Colonic mucosa (tissue), 4 donors: ENCODE results near the gene PCCA. TPM values are rescaled to one million over a fixed set of nuclear protein-coding genes. Genes with fewer than 3 reads are reported as not detected.
A peak's percentile ranks its signal among the peaks of the same experiment; 100 is the strongest.

Experiments
- DNase-seq: peaks from one replicate; pipeline ENCODE4 v3.0.0-alpha.2; 2020
- H3K27ac ChIP-seq: fragments of 200-600 bp; one replicate; pipeline ENCODE4 v1.8.0; 2021
- H3K27me3 ChIP-seq: fragments of 200-600 bp; one replicate; pipeline ENCODE4 v1.8.0; 2021
- H3K36me3 ChIP-seq: fragments of 200-600 bp; one replicate; pipeline ENCODE4 v1.8.0; 2021
- H3K4me1 ChIP-seq: fragments of 200-600 bp; one replicate; pipeline ENCODE4 v1.8.0; 2021; ENCODE audit warnings: mild to moderate bottlenecking
- H3K4me3 ChIP-seq: fragments of 200-600 bp; one replicate; pipeline ENCODE4 v1.8.0; 2021
- H3K9ac ChIP-seq, 2 donors: one replicate each; pipeline ENCODE4 v1.7.0; 2013; ENCODE audit warnings: control low read depth in 2 of 2, low read depth in 2 of 2, low read length in 2 of 2
- H3K9me3 ChIP-seq: fragments of 200-600 bp; one replicate; pipeline ENCODE4 v1.8.0; 2021
- CTCF ChIP-seq: fragments of 200-600 bp; IDR thresholded peaks from one replicate; pipeline ENCODE4 v1.8.0; 2022; ENCODE audit warnings: antibody characterized with exemption, mild to moderate bottlenecking
- intact Hi-C: fragments of 100-400 bp; cut with DNase I; formaldehyde crosslinking; loops from one replicate; pipeline ENCODE4 v1.14.1; 2022
- total RNA-seq, 2 donors: library from RNA; stranded (reverse); fragmentation: NEBNext Ultra II Directional in 1 of 2; extraction: Animal tissue kit (Norgen Biotek cat#: 25700) in 1 of 2; gene quantifications; one replicate each; pipeline ENCODE4 v1.2.1, GENCODE V29; 2021
- donor health status: healthy.
- donor health status: DM: no; HTN: no; CAD: no.
- donor health status: DM: no; HTN: no; CAD: no.

PCCA gene
- total RNA-seq, 2 donors from 2014 or later: 65.5 to 109 TPM

GRCh38 chr13:100428986-100429385 lies 340.1 kb downstream of the PCCA start:
- no peak overlapping the region for H3K9ac ChIP-seq
- H3K4me1 ChIP-seq: no peaks in the 10 kb centered on the region
- H3K27me3 ChIP-seq: no peaks in the 10 kb centered on the region
- no peaks in the 10 kb centered on the region for H3K36me3 ChIP-seq
- H3K4me3 ChIP-seq: no peak overlapping the region
- TF ChIP-seq CTCF: no peak
- no peak overlapping the region for H3K27ac ChIP-seq
- DNase-seq: no peak
- intact Hi-C loops: no loop called here
- H3K9me3 ChIP-seq: no peaks in the 10 kb centered on the region

- no peak overlapping the region for H3K4me3 ChIP-seq
- H3K9ac ChIP-seq: no peak overlapping the region
- TF ChIP-seq CTCF: no peak
- no peaks in the 10 kb centered on the region for H3K9me3 ChIP-seq
- H3K27me3 ChIP-seq: no peaks in the 10 kb centered on the region
- DNase-seq: no peak
- no peaks in the 10 kb centered on the region for H3K36me3 ChIP-seq
- peak overlapping the region; percentile 69 for H3K27ac ChIP-seq
- H3K4me1 ChIP-seq: no peaks in the 10 kb centered on the region
- intact Hi-C loops: no loop called here
Measured at GRCh38 chr13:100432611-100433010, 343.7 kb downstream of the PCCA start.

- no peak for DNase-seq
- H3K4me3 ChIP-seq: no peak overlapping the region
- H3K9ac ChIP-seq: no peak overlapping the region
- no peaks in the 10 kb centered on the region for H3K36me3 ChIP-seq
- no peaks in the 10 kb centered on the region for H3K27me3 ChIP-seq
- H3K9me3 ChIP-seq: no peaks in the 10 kb centered on the region
- intact Hi-C loops: no loop called here
- no peaks in the 10 kb centered on the region for H3K4me1 ChIP-seq
- H3K27ac ChIP-seq: peak overlapping the region; percentile 69
- no peak for TF ChIP-seq CTCF
Measured at GRCh38 chr13:100433475-100433874, 344.6 kb downstream of the PCCA start.

DNA sequence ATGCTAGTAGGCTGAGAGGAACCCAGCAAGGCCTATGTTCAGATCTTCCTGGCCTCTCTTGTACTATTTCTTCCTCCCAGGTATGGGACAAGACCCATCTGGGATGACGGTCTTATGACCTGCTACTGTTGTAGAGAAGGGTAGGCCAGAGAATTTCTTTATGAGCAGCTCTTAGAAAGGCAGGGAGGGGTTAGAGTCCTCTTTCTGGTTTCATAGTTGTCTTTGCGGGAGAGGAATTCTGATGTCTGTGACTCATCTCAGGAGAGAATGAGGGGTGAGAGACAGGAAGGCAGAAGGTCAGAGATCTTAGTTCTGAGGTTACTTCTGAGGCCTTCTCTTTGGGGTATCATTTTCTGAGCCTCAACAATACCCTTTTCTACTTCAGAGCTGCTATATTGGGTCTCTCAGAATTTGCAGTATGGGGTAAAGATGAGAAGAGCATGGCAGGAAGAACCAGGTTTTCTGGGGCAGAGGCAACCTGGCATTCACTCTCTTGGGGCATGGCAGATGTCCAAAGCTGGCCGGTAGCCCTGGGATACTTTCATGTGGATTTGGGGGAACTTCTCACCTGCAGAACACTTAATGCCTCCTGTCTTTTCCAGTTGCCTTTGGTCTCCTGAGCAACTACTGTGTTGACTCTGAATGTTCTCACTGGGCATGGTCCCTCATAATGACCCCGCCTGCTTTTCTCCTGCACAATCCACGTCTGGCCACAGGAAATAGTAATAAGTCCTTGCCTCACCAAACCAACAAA lies 345.3 kb downstream of the PCCA start:
- peak overlapping the region; percentile 69 for H3K27ac ChIP-seq
- intact Hi-C loops: no loop called here
- H3K36me3 ChIP-seq: no peaks in the 10 kb centered on the region
- no peaks in the 10 kb centered on the region for H3K9me3 ChIP-seq
- no peaks in the 10 kb centered on the region for H3K4me1 ChIP-seq
- H3K4me3 ChIP-seq: no peak overlapping the region
- no peak for TF ChIP-seq CTCF
- no peaks in the 10 kb centered on the region for H3K27me3 ChIP-seq
- DNase-seq: no peak
- H3K9ac ChIP-seq: no peak overlapping the region

DNA sequence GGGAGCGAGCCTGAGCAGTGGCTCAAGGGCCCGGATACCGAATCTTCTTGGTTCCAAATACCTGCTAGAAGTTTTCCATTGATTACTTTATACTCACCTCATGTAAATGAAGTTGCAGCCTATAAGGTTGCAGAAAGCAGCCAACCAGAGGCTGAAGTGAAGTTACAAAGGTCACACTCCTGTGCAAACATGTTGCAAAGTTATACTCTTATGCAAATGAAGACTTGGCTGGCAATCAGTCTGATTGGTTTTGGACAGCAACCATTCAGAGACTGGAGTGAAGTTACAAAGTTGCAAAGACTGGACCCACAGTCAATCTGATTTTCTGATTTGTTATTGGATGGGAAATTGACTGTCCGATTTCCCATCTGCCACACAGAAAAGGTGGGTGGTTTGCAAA lies 347.2 kb downstream of the PCCA start:
- peak; percentile 63 for DNase-seq
- H3K4me1 ChIP-seq: no peaks in the 10 kb centered on the region
- H3K9me3 ChIP-seq: no peaks in the 10 kb centered on the region
- no peaks in the 10 kb centered on the region for H3K27me3 ChIP-seq
- H3K27ac ChIP-seq: peak overlapping the region; percentile 47
- no peak for TF ChIP-seq CTCF
- H3K4me3 ChIP-seq: no peak overlapping the region
- H3K36me3 ChIP-seq: no peaks in the 10 kb centered on the region
- intact Hi-C loops: no loop called here
- H3K9ac ChIP-seq: no peak overlapping the region
